CD14-positive monocyte (primary cell): ENCODE measurements around the gene KL. TPM values are rescaled to one million over a fixed set of nuclear protein-coding genes. Genes with fewer than 3 reads are reported as not detected.

ENCODE experiments used
- DNase-seq, 3 donors: peaks; one replicate each; pipeline ENCODE4 v3.0.0-alpha.2; 2011 to 2022
- H2AFZ ChIP-seq: 2 replicates; pipeline ENCODE4 v1.6.0; 2012; ENCODE audit warnings: mild to moderate bottlenecking, low read depth, low read length, inconsistent platforms; ENCODE audit not compliant: insufficient read depth, poor library complexity, severe bottlenecking
- H3K27ac ChIP-seq, 2 donors: 1 replicate in 1 of 2; 2 replicates in 1 of 2; pipeline ENCODE4 v1.5.1; 2012 to 2013; ENCODE audit warnings: low read length in 2 of 2, control low read depth in 1 of 2, inconsistent platforms in 1 of 2, low read depth in 1 of 2, mild to moderate bottlenecking in 1 of 2
- H3K27me3 ChIP-seq, 2 donors: one replicate each; pipeline versions ENCODE4 v1.6.0 to v1.6.1; 2011 to 2013; ENCODE audit warnings: low read length in 2 of 2; ENCODE audit not compliant: control insufficient read depth in 2 of 2, insufficient read depth in 2 of 2
- H3K36me3 ChIP-seq, 2 donors: replicated peaks in 1 of 2; 1 replicate in 1 of 2; 2 replicates in 1 of 2; pipeline versions ENCODE4 v1.5.1 to v1.6.1; 2012 to 2013; ENCODE audit warnings: low read length in 2 of 2, control low read depth in 1 of 2, inconsistent platforms in 1 of 2, mild to moderate bottlenecking in 1 of 2; ENCODE audit not compliant: insufficient read depth in 2 of 2, control insufficient read depth in 1 of 2
- H3K4me1 ChIP-seq, 2 donors: 1 replicate in 1 of 2; 2 replicates in 1 of 2; pipeline versions ENCODE4 v1.5.1 to v1.6.1; 2012 to 2013; ENCODE audit warnings: low read length in 2 of 2, control low read depth in 1 of 2, inconsistent platforms in 1 of 2, mild to moderate bottlenecking in 1 of 2, moderate library complexity in 1 of 2; ENCODE audit not compliant: insufficient read depth in 2 of 2, control insufficient read depth in 1 of 2
- H3K4me2 ChIP-seq: replicated peaks from 2 replicates; pipeline ENCODE3; 2012; ENCODE audit warnings: low read length, moderate library complexity, mild to moderate bottlenecking; ENCODE audit not compliant: poor library complexity, severe bottlenecking; ENCODE audit errors: extremely low read depth
- H3K4me3 ChIP-seq, 3 experiments: fragments of 200-600 bp in 1 of 3; sonication (generic) in 1 of 3; replicated peaks in 1 of 3; 1 replicate in 2 of 3; 2 replicates in 1 of 3; pipeline ENCODE4 v1.5.1; 2011 to 2013; ENCODE audit warnings: low read length in 3 of 3, mild to moderate bottlenecking in 3 of 3, control low read depth in 2 of 3, low read depth in 2 of 3, inconsistent platforms in 1 of 3, moderate library complexity in 1 of 3
- H3K79me2 ChIP-seq: 2 replicates; pipeline ENCODE4 v1.6.0; 2012; ENCODE audit warnings: mild to moderate bottlenecking, control low read depth, inconsistent platforms, low read length, moderate library complexity; ENCODE audit not compliant: insufficient read depth
- H3K9ac ChIP-seq: 2 replicates; pipeline ENCODE4 v1.6.0; 2017; ENCODE audit warnings: low read length, mild to moderate bottlenecking; ENCODE audit not compliant: insufficient read depth, poor library complexity, severe bottlenecking
- H3K9me3 ChIP-seq, 2 donors: replicated peaks in 1 of 2; 1 replicate in 1 of 2; 2 replicates in 1 of 2; pipeline versions ENCODE4 v1.5.1 to v1.6.1; 2012 to 2013; ENCODE audit warnings: low read length in 2 of 2, control low read depth in 1 of 2; ENCODE audit not compliant: control insufficient read depth in 1 of 2, insufficient read depth in 1 of 2
- H4K20me1 ChIP-seq: 2 replicates; pipeline ENCODE4 v1.6.0; 2012; ENCODE audit warnings: mild to moderate bottlenecking, low read length, control low read depth, moderate library complexity; ENCODE audit not compliant: insufficient read depth
- H3K27ac Mint-ChIP-seq, 7 donors: one replicate each; pipeline ENCODE4 v1.8.0; 2020; ENCODE audit warnings: mild to moderate bottlenecking in 7 of 7, mixed read lengths in 7 of 7, moderate library complexity in 6 of 7, inconsistent platforms in 2 of 7
- H3K27me3 Mint-ChIP-seq, 3 donors: one replicate each; pipeline ENCODE4 v1.8.0; 2021 to 2022; ENCODE audit warnings: low read depth in 3 of 3, mild to moderate bottlenecking in 3 of 3, mixed read lengths in 3 of 3, moderate library complexity in 3 of 3, inconsistent platforms in 1 of 3
- H3K36me3 Mint-ChIP-seq, 2 donors: one replicate each; pipeline ENCODE4 v1.8.0; 2020; ENCODE audit warnings: mixed read lengths in 2 of 2, inconsistent platforms in 1 of 2, mild to moderate bottlenecking in 1 of 2
- H3K4me1 Mint-ChIP-seq: one replicate; pipeline ENCODE4 v1.8.0; 2020; ENCODE audit warnings: mild to moderate bottlenecking, mixed read lengths
- H3K4me3 Mint-ChIP-seq, 2 donors: one replicate each; pipeline ENCODE4 v1.8.0; 2020; ENCODE audit warnings: mild to moderate bottlenecking in 2 of 2, mixed read lengths in 2 of 2, moderate library complexity in 1 of 2
- H3K9me3 Mint-ChIP-seq, 7 donors: one replicate each; pipeline ENCODE4 v1.8.0; 2020 to 2022; ENCODE audit warnings: mixed read lengths in 7 of 7, mild to moderate bottlenecking in 6 of 7, moderate library complexity in 6 of 7, inconsistent platforms in 2 of 7
- CTCF ChIP-seq: fragments of 200-600 bp; IDR thresholded peaks from one replicate; pipeline ENCODE4 v1.8.0; 2022; ENCODE audit warnings: antibody characterized with exemption, mild to moderate bottlenecking
- WGBS: methylation state at CpG from one replicate; pipeline ENCODE4 v1.1.5; 2013; ENCODE audit warnings: missing lambda C conversion rate; ENCODE audit not compliant: insufficient coverage; 5-methylcytosine and 5-hydroxymethylcytosine counted together
- intact Hi-C, 2 donors: fragments of 100-400 bp; cut with micrococcal nuclease; formaldehyde crosslinking; loops; one replicate each; pipeline versions ENCODE4 v1.15.0 to v1.15.1; 2023
- polyA plus RNA-seq, 3 donors: library from polyadenylated mRNA; depleted of rRNA in 1 of 3; unstranded in 2 of 3; stranded (reverse) in 1 of 3; fragments of 300-500 nt in 2 of 3; fragments of >200 nt in 1 of 3; fragmentation: Illumina TruSeq in 2 of 3; gene quantifications; 1 replicate in 2 of 3; 2 replicates in 1 of 3; pipeline ENCODE4 v1.2.3, GENCODE V29; 2012 to 2021

Gene KL
- polyA plus RNA-seq, 3 donors = 0.24 to 1.4 (median 0.75) TPM

- Histone ChIP-seq H3K4me1 (peaks cover 4 to 10% of the 10 kb centered on the region in 2 donors), H4K20me1 (no peaks in the 10 kb centered on the region), H3K27ac (no peak overlapping the region), H3K9ac (no peak overlapping the region), H2AFZ (no peak overlapping the region), H3K4me2 (no peak overlapping the region), H3K27me3 (no peaks in the 10 kb centered on the region), H3K36me3 (no peaks in the 10 kb centered on the region), H3K79me2 (no peaks in the 10 kb centered on the region), H3K9me3 (no peaks in the 10 kb centered on the region), H3K4me3 (no peak overlapping the region)
- Mint-ChIP-seq H3K27ac (no peak overlapping the region), H3K27me3 (peaks cover 1 to 3% (median 3%) of the 10 kb centered on the region in 3 donors), H3K9me3 (peaks cover 0 to 2% (median 0%) of the 10 kb centered on the region in 7 donors), H3K4me3 (no peak overlapping the region), H3K36me3 (no peaks in the 10 kb centered on the region), H3K4me1 (peaks cover 9% of the 10 kb centered on the region)
- TF ChIP-seq CTCF = no peak
- 88% methylated on average over 3 of the region's 8 CpGs for WGBS
- no peak for DNase-seq
- intact Hi-C loops = no loop called here
Observed at GRCh38 chr13:32993145-32993544, 23.1 kb upstream of the KL start.

GRCh38 chr13:32997399-32997798, 18.8 kb upstream of the KL start:
- no peak overlapping the region for H3K4me3 ChIP-seq
- peaks cover 0 to 2% (median 0%) of the 10 kb centered on the region in 7 donors for H3K9me3 Mint-ChIP-seq
- H3K36me3 Mint-ChIP-seq = no peaks in the 10 kb centered on the region
- H3K79me2 ChIP-seq = no peaks in the 10 kb centered on the region
- H3K27ac ChIP-seq = no peak overlapping the region
- DNase-seq = no peak
- no peak overlapping the region for H3K4me3 Mint-ChIP-seq
- WGBS = 86% methylated on average over 1 of the region's 2 CpGs
- no peak overlapping the region for H3K27ac Mint-ChIP-seq
- H4K20me1 ChIP-seq = no peaks in the 10 kb centered on the region
- H3K4me2 ChIP-seq = no peak overlapping the region
- no peaks in the 10 kb centered on the region for H3K4me1 ChIP-seq
- H3K4me1 Mint-ChIP-seq = no peaks in the 10 kb centered on the region
- no peaks in the 10 kb centered on the region for H3K36me3 ChIP-seq
- H3K27me3 Mint-ChIP-seq = no peaks in the 10 kb centered on the region
- intact Hi-C loops = no loop called here
- H2AFZ ChIP-seq = no peak overlapping the region
- TF ChIP-seq CTCF = no peak
- no peaks in the 10 kb centered on the region for H3K27me3 ChIP-seq
- no peak overlapping the region for H3K9ac ChIP-seq
- no peaks in the 10 kb centered on the region for H3K9me3 ChIP-seq
